Activated CD4-positive, alpha-beta T cell treated with anti-CD3 and anti-CD28 coated beads, Interleukin-2, amount 10 ng/mL, durations not matched to agents 7 days and 5 days (primary cell): ENCODE measurements around the gene SLC36A1. TPM values are rescaled to one million over a fixed set of nuclear protein-coding genes. Genes with fewer than 3 reads are reported as not detected.

Source experiments
- CTCF ChIA-PET: fragments of 350-600 bp; sonication (Branson Sonifier 250); formaldehyde crosslinking; loops from one replicate; lab custom pipeline; 2021; ENCODE audit warnings: antibody characterized with exemption; lab: Charles Lee
- POLR2A ChIA-PET: fragments of 350-600 bp; sonication (Branson Sonifier 250); formaldehyde crosslinking; loops from one replicate; lab custom pipeline; 2021; ENCODE audit warnings: antibody characterized with exemption; lab: Charles Lee
- DNase-seq: peaks from one replicate; pipeline ENCODE4 v3.0.0-alpha.2; 2020
- H3K27ac Mint-ChIP-seq: one replicate; pipeline ENCODE4 v1.8.0; 2021; ENCODE audit warnings: mild to moderate bottlenecking, moderate library complexity, mixed read lengths
- H3K27me3 Mint-ChIP-seq: one replicate; pipeline ENCODE4 v1.8.0; 2021; ENCODE audit warnings: mixed read lengths
- H3K36me3 Mint-ChIP-seq: one replicate; pipeline ENCODE4 v1.8.0; 2021; ENCODE audit warnings: low read depth, mixed read lengths
- H3K4me1 Mint-ChIP-seq: one replicate; pipeline ENCODE4 v1.8.0; 2021; ENCODE audit warnings: mixed read lengths
- H3K4me3 Mint-ChIP-seq: one replicate; pipeline ENCODE4 v1.8.0; 2021; ENCODE audit warnings: mild to moderate bottlenecking, moderate library complexity, mixed read lengths
- H3K9me3 Mint-ChIP-seq: one replicate; pipeline ENCODE4 v1.8.0; 2021; ENCODE audit warnings: mixed read lengths
- total RNA-seq, 2 experiments: library from RNA; stranded (reverse); gene quantifications; one replicate each; pipeline ENCODE4 v1.2.3, GENCODE V29; 2021

SLC36A1 gene
- total RNA-seq, 2 experiments from 2014 or later = 5.8 TPM

DNA sequence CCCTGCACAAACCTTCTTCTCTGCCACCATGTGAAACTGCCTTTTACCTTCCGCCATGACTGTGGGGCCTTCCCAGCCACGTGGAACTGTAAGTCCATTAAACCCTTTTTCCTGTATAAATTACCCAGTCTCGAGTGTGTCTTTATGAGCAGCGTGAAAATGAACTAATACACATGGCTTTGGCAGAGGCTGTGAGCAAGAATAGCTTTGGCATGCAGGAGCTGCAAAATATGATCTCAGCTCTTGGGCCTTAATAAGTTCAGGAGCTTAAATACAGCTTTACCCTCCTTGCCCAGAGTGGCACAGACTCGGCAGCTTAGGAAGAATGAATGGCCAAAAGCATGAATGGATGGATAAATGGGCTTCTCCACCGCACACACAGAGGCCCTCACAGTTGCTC is 15.7 kb upstream of the SLC36A1 start:
- POLR2A ChIA-PET = no interaction called here
- no peak for DNase-seq
- Mint-ChIP-seq H3K4me3 (no peak overlapping the region), H3K9me3 (no peaks in the 10 kb centered on the region), H3K27ac (no peak overlapping the region), H3K36me3 (no peaks in the 10 kb centered on the region), H3K27me3 (peaks cover 17% of the 10 kb centered on the region), H3K4me1 (no peaks in the 10 kb centered on the region)
- CTCF ChIA-PET = no interaction called here

DNA sequence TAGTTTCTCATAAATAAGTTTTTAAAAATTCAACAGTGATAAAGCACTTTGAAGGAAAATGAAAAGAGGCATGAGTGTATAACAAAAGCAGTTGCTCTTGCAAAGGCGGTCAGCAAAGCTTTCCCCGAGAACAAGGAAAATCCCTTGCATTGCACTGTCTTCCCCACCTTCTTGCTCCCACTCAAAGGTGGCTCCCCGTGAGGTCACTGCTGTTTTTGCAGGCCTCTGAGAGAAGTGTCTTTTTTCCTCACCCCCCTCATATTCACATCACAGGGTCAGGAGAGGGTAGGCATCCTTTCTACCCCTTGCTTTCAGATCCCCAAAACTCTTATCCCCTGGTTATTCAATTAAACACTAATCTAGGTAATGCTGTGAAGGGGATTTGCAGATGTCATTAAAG is 15.2 kb upstream of the SLC36A1 start:
- no peak for DNase-seq
- no peaks in the 10 kb centered on the region for H3K36me3 Mint-ChIP-seq
- CTCF ChIA-PET = no interaction called here
- H3K27ac Mint-ChIP-seq = no peak overlapping the region
- peaks cover 17% of the 10 kb centered on the region for H3K27me3 Mint-ChIP-seq
- no peaks in the 10 kb centered on the region for H3K9me3 Mint-ChIP-seq
- POLR2A ChIA-PET = no interaction called here
- H3K4me1 Mint-ChIP-seq = no peaks in the 10 kb centered on the region
- no peak overlapping the region for H3K4me3 Mint-ChIP-seq

DNA sequence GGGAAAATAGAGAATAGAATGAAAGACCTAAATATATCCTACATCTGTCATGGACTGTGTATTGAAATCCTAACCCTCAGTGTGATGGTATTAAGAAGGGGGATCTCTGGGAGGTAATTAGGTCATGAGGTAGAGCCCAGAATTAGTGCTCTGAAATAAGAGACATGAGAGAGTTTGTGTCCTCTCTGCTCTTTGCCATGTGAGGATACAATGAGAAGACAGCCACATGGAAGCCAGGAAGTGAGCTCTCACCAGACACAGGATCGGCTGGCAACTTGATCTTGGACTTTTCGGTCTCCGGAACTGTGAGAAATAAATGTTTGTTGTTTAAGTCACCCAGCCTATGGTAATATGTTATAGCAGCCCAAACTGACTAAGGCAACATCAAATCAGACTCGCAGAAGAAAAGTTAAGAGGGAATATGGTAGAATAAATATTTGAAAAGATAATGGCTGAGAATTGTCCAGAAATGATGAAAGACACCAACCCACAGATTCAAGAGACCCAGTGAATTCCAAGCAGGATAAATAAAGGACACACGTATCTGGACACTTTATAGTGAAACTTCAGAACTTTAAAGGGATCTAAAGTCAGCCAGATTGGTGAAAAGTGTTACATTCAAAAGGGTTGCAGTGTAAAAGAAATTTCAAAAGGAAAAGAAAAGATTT is 12.7 kb upstream of the SLC36A1 start:
- Mint-ChIP-seq H3K4me3 (no peak overlapping the region), H3K9me3 (no peaks in the 10 kb centered on the region), H3K36me3 (no peaks in the 10 kb centered on the region), H3K27me3 (peaks cover 25% of the 10 kb centered on the region), H3K27ac (no peak overlapping the region), H3K4me1 (no peaks in the 10 kb centered on the region)
- CTCF ChIA-PET = no interaction called here
- POLR2A ChIA-PET = no interaction called here
- no peak for DNase-seq

DNA sequence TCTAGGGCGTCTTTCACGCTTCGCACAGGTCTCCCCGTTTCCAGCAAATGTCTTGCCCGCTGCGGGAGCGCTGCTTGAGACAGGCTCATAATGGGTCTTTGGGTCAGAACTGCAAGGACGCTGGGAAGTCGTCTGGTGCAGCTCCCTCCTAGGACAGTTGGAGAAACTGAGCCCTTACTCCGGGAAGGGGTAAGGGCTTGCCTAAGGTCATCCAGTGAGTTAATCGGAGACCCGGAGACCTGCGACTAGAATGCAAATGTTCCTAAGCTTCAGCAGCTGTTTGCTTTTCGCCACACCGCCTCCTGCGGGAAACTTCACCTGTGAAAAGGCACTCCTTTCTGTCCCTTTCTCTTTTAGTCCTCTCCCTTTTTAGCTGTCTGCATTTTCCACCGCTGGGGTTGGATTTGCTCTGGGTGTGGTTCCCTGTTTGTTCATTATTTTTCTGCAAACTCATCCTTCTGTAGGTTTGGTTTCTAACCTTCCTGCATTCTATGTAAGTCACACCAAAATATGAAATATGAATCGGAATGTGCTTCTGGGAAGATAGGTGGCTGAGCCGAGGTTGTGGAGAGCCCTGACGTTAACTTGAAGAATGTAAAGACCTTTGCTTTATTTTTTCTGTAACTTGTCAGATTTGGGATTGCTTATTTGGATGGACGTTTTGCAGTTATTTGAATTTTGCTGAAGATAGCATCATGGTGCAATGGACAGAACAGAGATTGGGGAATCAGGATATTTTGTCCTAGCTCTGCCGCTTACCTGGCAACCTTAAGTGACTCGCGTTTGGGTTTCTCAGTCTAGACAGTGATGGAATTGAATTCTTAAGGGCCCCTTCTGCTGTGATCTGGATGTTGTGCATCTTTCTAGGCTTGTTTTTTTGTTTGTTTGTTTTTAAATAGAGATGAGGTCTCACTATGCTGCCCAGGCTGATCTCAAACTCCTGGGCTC is 909 bp downstream of the SLC36A1 start:
- Mint-ChIP-seq H3K9me3 (no peaks in the 10 kb centered on the region), H3K27me3 (peaks cover 24% of the 10 kb centered on the region), H3K36me3 (no peaks in the 10 kb centered on the region), H3K27ac (peak overlapping the region; percentile 92), H3K4me1 (peaks cover 17% of the 10 kb centered on the region), H3K4me3 (peak overlapping the region; percentile 87)
- CTCF ChIA-PET = interaction anchor here (0.6 to 2.9 kb wide), 16 partner anchors 9 to 709 kb away, joined by 3 to 23 read pairs (median 4); no protein-coding TSS in a partner anchor
- DNase-seq = peak; percentile 20
- POLR2A ChIA-PET = interaction anchor here (0.6 to 1.3 kb wide), 2 partner anchors 323 to 335 kb away, joined by 4 to 5 read pairs; partner anchors contain the start of gene G3BP1

DNA sequence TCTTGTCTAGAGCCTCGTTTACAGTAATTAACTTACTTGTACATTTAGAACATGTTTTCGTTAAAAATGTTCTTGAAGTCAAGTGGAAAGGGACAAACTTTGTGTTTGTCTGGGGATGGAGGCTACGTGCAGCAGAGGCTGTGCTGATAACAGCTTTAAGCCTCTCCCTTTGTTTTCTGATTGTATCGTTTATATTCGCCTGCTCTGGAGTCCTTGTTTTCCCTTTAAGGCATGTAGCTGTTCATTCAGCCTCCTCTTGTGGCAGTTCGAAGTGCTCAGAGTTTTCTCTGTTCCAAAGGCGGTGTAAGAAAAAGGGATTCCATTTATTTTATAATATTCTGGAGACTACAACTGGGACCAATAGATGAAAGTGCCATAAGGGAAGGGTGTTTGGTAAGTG is 1.9 kb downstream of the SLC36A1 start:
- ChIA-PET CTCF (interaction anchor here (0.6 to 2.9 kb wide), 4 partner anchors 10 to 235 kb away, joined by 4 to 23 read pairs (median 6); no protein-coding TSS in a partner anchor), POLR2A (interaction anchor here (0.6 kb wide), 1 partner anchor 50 kb away, joined by 4 read pairs; no protein-coding TSS in a partner anchor)
- Mint-ChIP-seq H3K4me1 (peaks cover 17% of the 10 kb centered on the region), H3K27me3 (peaks cover 16% of the 10 kb centered on the region), H3K4me3 (no peak overlapping the region), H3K27ac (no peak overlapping the region), H3K9me3 (no peaks in the 10 kb centered on the region), H3K36me3 (no peaks in the 10 kb centered on the region)
- no peak for DNase-seq

DNA sequence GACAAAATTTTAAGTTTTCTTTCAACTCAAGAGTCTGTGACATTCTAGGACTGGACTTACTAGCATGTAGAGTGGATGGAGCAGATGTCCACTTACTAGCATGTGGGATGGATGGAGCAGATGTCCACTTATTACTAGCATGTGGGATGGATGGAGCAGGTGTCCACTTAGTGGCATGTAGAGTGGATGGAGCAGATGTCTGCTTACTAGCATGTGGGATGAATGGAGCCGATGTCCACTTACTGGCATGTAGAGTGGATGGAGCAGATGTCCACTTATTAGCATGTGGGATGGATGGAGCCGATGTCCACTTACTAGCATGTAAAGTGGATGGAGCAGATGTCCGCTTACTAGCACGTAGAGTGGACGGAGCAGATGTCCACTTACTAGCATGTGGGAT is 2.4 kb downstream of the SLC36A1 start:
- ChIA-PET POLR2A (no interaction called here), CTCF (interaction anchor here (1.6 to 2.9 kb wide), 2 partner anchors 10 to 202 kb away, joined by 4 to 23 read pairs; no protein-coding TSS in a partner anchor)
- H3K4me3 Mint-ChIP-seq = no peak overlapping the region
- no peaks in the 10 kb centered on the region for H3K9me3 Mint-ChIP-seq
- H3K4me1 Mint-ChIP-seq = peaks cover 17% of the 10 kb centered on the region
- peaks cover 15% of the 10 kb centered on the region for H3K27me3 Mint-ChIP-seq
- H3K36me3 Mint-ChIP-seq = no peaks in the 10 kb centered on the region
- no peak for DNase-seq
- no peak overlapping the region for H3K27ac Mint-ChIP-seq

DNA sequence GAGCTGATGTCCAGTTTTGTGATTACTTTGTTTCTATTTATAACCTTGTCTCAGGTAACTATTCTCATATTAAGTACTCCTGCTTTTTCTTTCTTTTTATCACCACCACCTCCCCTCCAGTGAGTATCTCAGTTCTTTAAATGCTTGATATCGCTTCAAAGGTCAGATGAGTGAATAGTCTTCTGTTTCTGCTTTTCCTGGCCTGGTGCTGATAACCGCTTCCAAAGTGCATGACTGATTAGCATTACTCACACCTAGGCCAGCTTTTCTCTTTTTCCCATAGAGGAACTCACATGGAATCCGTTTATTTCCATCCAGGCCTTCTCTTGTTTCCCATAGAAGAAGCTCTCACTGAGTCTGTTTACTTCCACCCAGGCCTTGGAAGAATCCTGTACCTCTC is 3.2 kb downstream of the SLC36A1 start:
- no peak overlapping the region for H3K27ac Mint-ChIP-seq
- ChIA-PET CTCF (interaction anchor here (1.6 kb wide), 1 partner anchor 9 kb away, joined by 4 read pairs; no protein-coding TSS in a partner anchor), POLR2A (no interaction called here)
- DNase-seq = no peak
- H3K36me3 Mint-ChIP-seq = no peaks in the 10 kb centered on the region
- peaks cover 9% of the 10 kb centered on the region for H3K27me3 Mint-ChIP-seq
- peaks cover 17% of the 10 kb centered on the region for H3K4me1 Mint-ChIP-seq
- H3K9me3 Mint-ChIP-seq = no peaks in the 10 kb centered on the region
- H3K4me3 Mint-ChIP-seq = no peak overlapping the region

DNA sequence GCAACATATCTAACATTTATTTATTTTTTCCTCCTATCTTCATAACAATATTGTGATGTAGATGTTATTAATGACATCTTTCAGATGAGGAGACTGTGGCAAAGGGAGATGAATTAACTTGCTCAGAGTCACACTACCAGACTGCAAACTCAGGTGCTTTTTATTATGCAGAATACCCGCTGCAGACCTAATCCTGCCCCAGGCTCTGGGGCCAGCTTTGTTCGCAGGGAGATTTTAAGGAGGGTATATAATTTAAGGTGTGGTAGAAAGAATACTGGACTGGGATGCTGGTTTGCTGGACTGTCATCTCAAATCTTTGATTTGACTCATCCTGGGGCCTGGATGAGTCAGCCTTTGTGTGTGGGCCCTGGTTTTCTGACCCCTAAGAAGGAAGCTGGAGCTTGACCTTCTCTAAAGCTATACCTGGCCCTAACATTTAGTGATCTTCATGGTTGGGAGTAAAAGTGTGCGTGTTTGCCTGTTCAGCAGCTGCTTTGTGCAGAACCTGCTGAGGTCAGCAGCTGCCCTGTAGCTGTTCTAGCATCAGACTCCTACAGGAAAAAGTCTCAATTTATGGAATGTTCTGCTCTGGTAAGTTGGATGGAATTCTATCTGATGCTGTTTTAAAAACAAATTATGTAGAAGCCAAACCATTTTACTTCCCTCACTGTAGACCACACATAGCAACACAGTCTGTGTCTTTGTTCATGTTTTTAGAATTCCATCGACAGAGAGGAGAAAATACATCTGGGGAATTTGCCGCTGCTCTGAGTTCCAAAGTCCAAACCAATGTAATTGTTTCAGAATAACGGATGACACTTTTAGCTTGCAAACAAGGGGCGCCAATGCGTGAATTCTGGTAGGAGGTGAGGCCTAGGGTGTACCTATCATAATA is 4.5 kb downstream of the SLC36A1 start:
- H3K4me1 Mint-ChIP-seq = peaks cover 17% of the 10 kb centered on the region
- H3K27ac Mint-ChIP-seq = no peak overlapping the region
- CTCF ChIA-PET = no interaction called here
- H3K9me3 Mint-ChIP-seq = no peaks in the 10 kb centered on the region
- no peak overlapping the region for H3K4me3 Mint-ChIP-seq
- H3K36me3 Mint-ChIP-seq = no peaks in the 10 kb centered on the region
- peaks cover 7% of the 10 kb centered on the region for H3K27me3 Mint-ChIP-seq
- POLR2A ChIA-PET = no interaction called here
- no peak for DNase-seq

DNA sequence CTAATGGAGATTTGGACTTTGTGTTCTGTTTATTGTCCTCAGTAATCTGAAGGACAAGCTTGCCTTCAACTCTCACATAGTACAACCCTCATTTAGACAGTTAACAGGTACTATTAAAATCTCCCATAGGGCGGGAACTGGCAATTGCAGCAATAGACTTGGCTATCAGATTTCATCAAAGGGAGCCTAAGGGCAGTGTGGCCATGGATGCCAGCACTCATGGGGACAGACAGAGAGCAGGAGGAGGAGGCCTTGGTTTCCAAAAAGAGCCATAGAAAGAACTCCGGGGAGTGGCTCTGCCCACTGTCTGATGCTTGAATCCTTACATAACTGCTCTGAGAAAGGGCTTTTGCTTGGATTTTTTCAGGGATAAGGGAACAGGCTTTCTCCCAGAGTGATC is 6.8 kb downstream of the SLC36A1 start:
- no peak for DNase-seq
- POLR2A ChIA-PET = no interaction called here
- no peaks in the 10 kb centered on the region for H3K27me3 Mint-ChIP-seq
- H3K27ac Mint-ChIP-seq = no peak overlapping the region
- H3K9me3 Mint-ChIP-seq = no peaks in the 10 kb centered on the region
- no peak overlapping the region for H3K4me3 Mint-ChIP-seq
- peaks cover 6% of the 10 kb centered on the region for H3K4me1 Mint-ChIP-seq
- no peaks in the 10 kb centered on the region for H3K36me3 Mint-ChIP-seq
- CTCF ChIA-PET = interaction anchor here (0.6 kb wide), 1 partner anchor 69 kb away, joined by 3 read pairs; no protein-coding TSS in a partner anchor

DNA sequence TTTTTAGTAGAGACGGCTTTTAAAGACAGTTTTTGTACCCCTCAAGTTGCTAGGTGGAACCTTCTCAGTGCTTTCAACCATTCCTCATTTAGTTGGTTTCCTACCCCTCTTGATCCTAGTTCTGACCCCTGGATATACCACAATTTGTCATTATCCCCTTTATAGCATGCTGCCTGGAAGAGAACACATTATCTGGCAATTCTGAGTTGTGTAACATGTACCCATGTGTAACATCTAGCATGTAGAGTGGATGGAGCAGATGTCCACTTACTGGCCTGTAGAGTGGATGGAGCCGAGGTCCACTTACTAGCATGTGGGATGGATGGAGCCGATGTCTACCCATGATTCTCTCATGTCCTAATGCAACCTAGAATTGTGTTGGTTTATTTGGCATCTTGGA is 7.5 kb downstream of the SLC36A1 start:
- Mint-ChIP-seq H3K36me3 (no peaks in the 10 kb centered on the region), H3K4me3 (no peak overlapping the region), H3K27ac (no peak overlapping the region), H3K4me1 (no peaks in the 10 kb centered on the region), H3K9me3 (no peaks in the 10 kb centered on the region), H3K27me3 (no peaks in the 10 kb centered on the region)
- POLR2A ChIA-PET = no interaction called here
- DNase-seq = no peak
- CTCF ChIA-PET = no interaction called here

DNA sequence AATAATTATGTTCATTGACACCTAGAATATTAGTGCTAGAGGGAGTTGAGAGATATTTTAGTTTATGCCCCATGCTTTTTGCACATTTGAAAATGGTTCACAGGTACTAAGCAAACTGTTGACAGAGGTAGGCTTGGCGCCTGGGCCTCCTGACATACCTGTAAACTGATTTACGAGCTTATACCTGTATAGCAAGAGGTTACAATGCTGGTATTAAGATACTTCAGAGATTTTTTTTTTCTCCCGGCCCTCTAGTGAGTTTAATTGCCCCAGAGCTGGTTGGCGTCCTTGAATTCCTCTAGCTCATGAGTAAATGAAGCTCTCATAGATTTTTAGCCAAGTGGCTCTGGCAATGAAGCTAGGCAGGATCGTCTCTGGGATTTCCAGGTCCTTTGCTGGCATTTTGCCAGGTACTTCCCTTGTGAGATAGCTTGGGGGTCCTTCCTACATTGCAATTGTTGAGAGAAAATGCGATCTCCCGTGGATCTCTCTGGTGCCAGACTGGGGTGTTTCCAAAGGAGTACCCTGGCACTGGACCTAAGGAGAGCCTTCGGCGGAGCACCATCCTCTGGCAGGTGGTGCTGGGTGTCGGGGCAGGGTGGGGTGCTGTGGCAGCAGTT is 9.0 kb downstream of the SLC36A1 start:
- CTCF ChIA-PET = interaction anchor here (0.6 to 4.0 kb wide), 2 partner anchors 9 to 14 kb away, joined by 3 to 17 read pairs; partner anchors contain the start of gene SLC36A1
- H3K4me3 Mint-ChIP-seq = no peak overlapping the region
- POLR2A ChIA-PET = no interaction called here
- no peaks in the 10 kb centered on the region for H3K36me3 Mint-ChIP-seq
- H3K27ac Mint-ChIP-seq = no peak overlapping the region
- no peaks in the 10 kb centered on the region for H3K4me1 Mint-ChIP-seq
- H3K9me3 Mint-ChIP-seq = no peaks in the 10 kb centered on the region
- DNase-seq = no peak
- H3K27me3 Mint-ChIP-seq = no peaks in the 10 kb centered on the region

DNA sequence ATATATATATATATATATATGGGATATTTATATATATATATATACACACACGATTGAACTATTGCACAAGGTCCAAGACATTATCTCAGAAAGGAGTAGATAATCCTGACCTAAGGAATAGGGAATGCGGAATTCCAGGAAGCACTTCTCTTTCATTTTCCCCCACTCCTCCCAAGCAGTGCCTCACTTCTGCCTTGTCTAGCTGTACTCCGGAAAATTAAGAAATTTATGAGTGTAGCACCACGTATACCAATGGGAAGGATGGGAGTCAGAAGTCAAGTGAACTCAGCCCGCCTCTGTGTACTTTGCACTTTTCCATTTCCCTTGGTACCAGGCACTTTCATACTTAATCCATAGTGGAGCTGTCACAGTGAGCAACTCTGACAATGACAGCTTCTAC is 10.9 kb downstream of the SLC36A1 start:
- H3K36me3 Mint-ChIP-seq = no peaks in the 10 kb centered on the region
- ChIA-PET CTCF (interaction anchor here (1.3 to 4.0 kb wide), 3 partner anchors 11 to 194 kb away, joined by 4 to 17 read pairs (median 6); partner anchors contain the start of gene SLC36A1), POLR2A (no interaction called here)
- no peaks in the 10 kb centered on the region for H3K27me3 Mint-ChIP-seq
- DNase-seq = no peak
- H3K27ac Mint-ChIP-seq = no peak overlapping the region
- H3K4me1 Mint-ChIP-seq = no peaks in the 10 kb centered on the region
- H3K9me3 Mint-ChIP-seq = no peaks in the 10 kb centered on the region
- H3K4me3 Mint-ChIP-seq = no peak overlapping the region
